ENCODE measurements around the gene CBL.
"Not testable (repeated sequence)": the region's sequence is repeated elsewhere in the genome, so short reads cannot be mapped to it uniquely, and the experiment has no call there.

The CBL gene

GRCh38 chr11:119218141-119218878 is 12.2 kb downstream of the CBL start:
- DNase-seq, result no peak

- DNase-seq, result no peak
These were observed 16.2 kb downstream of the CBL start for GRCh38 chr11:119222308-119222707.

- no peak for DNase-seq
These were observed 16.8 kb downstream of the CBL start for GRCh38 chr11:119222891-119223290.

GRCh38 chr11:119223856-119224255 is 17.7 kb downstream of the CBL start:
- no peak for DNase-seq

- not testable (repeated sequence) for DNase-seq
These were observed 22.6 kb downstream of the CBL start for GRCh38 chr11:119228535-119229287.

- DNase-seq, result no peak
These were observed 23.1 kb downstream of the CBL start for GRCh38 chr11:119229288-119229672.

- no peak for DNase-seq
These were observed 23.6 kb downstream of the CBL start for GRCh38 chr11:119229741-119230140.

GRCh38 chr11:119236490-119236889 is 30.4 kb downstream of the CBL start:
- DNase-seq, result no peak

- no peak for DNase-seq
These were observed 30.8 kb downstream of the CBL start for GRCh38 chr11:119236891-119237290.

GRCh38 chr11:119237515-119237914 is 31.4 kb downstream of the CBL start:
- no peak for DNase-seq

- DNase-seq, result no peak
These were observed 42.9 kb downstream of the CBL start for GRCh38 chr11:119248750-119249670.

GRCh38 chr11:119249671-119250010 is 43.5 kb downstream of the CBL start:
- DNase-seq, result no peak

GRCh38 chr11:119251114-119251513 is 45.0 kb downstream of the CBL start:
- DNase-seq, result no peak

- peak; percentile 29 for DNase-seq
These were observed 48.1 kb downstream of the CBL start for GRCh38 chr11:119254239-119254638.

- peak; percentile 8 for DNase-seq
These were observed 52.0 kb downstream of the CBL start for GRCh38 chr11:119258180-119258579.

GRCh38 chr11:119258983-119259382 is 52.8 kb downstream of the CBL start:
- DNase-seq, result no peak

- no peak for DNase-seq
These were observed 56.7 kb downstream of the CBL start for GRCh38 chr11:119262668-119263351.

GRCh38 chr11:119263352-119263940 is 57.3 kb downstream of the CBL start:
- no peak for DNase-seq

GRCh38 chr11:119266063-119266462 is 59.9 kb downstream of the CBL start:
- DNase-seq, result no peak

- no peak for DNase-seq
These were observed 60.5 kb downstream of the CBL start for GRCh38 chr11:119266517-119267255.

GRCh38 chr11:119267645-119268044 is 61.5 kb downstream of the CBL start:
- no peak for DNase-seq

- no peak for DNase-seq
These were observed 67.6 kb downstream of the CBL start for GRCh38 chr11:119273721-119274120.
